Midbrain (tissue), 1 donor: ENCODE data around the gene ACSL5.
"Not testable (repeated sequence)": the region's sequence is repeated elsewhere in the genome, so short reads cannot be mapped to it uniquely, and the experiment has no call there.

Source experiments
- DNase-seq: peaks from one replicate; lab custom pipeline; 2025; lab: John Stamatoyannopoulos, UW

The ACSL5 gene

GRCh38 chr10:112464074-112464473 is 90.2 kb downstream of the ACSL5 start:
- DNase-seq = not testable (repeated sequence)

- no peak for DNase-seq
These were observed 91.5 kb downstream of the ACSL5 start for GRCh38 chr10:112465299-112465883.

DNA sequence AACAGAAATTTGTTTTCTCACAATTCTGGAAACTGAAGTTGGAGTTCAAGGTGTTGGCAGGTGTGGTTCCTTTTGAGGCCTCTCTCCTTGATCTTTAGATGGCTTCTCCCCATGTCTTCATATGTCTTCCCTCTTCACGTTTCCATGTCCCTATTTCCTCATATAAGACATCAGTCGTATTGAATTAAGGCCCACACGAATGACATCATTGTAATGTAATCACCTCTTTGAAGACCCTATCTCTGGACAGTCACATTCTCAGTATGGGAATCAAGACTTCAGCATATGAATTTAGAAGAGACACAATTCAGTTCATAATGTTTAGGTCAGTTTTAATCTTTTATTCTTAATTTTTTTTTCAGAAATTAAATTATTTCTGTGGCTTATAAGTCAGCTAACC is 92.9 kb downstream of the ACSL5 start:
- no peak for DNase-seq

DNA sequence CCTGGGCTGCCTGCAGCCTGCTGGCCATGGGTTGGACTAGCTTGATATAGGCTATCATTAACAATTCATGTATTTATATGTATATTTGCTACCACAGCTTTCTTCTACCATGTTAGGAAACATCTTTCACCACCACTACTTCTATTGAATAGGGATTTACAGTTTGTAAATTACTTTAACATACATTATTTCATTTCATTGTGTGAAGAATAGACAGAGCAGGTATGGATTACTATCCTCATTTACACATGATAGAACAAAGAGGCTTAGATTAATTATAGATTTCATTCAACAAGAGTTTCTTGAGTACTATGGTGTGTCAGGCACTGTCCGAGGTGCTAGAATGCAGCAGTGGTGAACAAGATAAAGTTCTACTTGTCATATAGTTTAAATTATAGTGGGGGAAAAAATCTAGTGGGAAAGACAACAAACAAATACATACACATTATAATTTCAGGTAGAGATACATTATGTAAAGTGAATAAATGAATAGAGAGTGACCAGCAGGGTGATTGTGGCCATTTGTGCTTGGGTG is 93.7 kb downstream of the ACSL5 start:
- no peak for DNase-seq

GRCh38 chr10:112471878-112472487 is 98.1 kb downstream of the ACSL5 start:
- peak; percentile 22 for DNase-seq

DNA sequence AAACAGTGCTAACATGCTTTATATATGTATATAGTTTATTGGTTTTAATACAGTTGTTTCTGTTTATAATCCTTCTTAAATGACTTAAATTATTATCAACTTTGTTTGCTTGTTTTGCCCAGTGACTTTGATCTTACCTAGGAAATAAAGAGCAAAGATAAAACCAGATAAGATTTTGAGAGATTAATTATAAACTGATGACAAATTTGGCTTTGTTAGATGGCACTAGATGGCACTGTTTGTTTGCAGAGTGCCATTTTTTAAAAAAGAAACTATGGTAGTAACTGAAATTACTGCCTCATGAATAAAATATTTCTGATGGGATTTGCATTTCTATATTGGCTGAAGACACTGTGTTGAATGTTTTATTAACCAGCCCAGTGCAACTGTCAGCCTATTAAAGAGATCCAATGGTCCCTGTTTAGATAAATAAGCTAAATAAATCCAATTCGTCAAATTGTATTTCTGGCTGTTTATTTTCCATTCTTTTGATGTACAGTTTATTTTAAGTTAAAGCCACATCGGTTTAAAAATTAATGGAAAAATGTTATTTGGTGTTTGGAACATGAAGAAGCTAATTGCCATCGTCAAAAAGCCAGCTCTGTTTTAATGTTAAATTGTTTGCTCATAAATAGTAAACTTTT is 101.8 kb downstream of the ACSL5 start:
- peak; percentile 35 for DNase-seq
